Activated CD8-positive, alpha-beta memory T cell treated with anti-CD3 and anti-CD28 coated beads for 48 hours (primary cell): ENCODE results near the gene C10orf90.
"Not testable (repeated sequence)": the region's sequence is repeated elsewhere in the genome, so short reads cannot be mapped to it uniquely, and the experiment has no call there.

ENCODE experiments used
- DNase-seq, 3 experiments: peaks; one replicate each; pipeline ENCODE4 v3.0.0-alpha.2; 2020; ENCODE audit warnings: low read depth in 2 of 3, low spot score in 2 of 3

C10orf90 gene

GRCh38 chr10:126394948-126395347, 275.5 kb downstream of the C10orf90 start:
- no peak for DNase-seq

- no peak for DNase-seq
Observed at GRCh38 chr10:126393076-126393475, 277.4 kb downstream of the C10orf90 start.

- DNase-seq: no peak
Observed at GRCh38 chr10:126392469-126392868, 278.0 kb downstream of the C10orf90 start.

- no peak for DNase-seq
Observed at GRCh38 chr10:126392068-126392467, 278.4 kb downstream of the C10orf90 start.

- no peak for DNase-seq
Observed at GRCh38 chr10:126391192-126391885, 279.2 kb downstream of the C10orf90 start.

GRCh38 chr10:126390324-126390723, 280.2 kb downstream of the C10orf90 start:
- DNase-seq: no peak

GRCh38 chr10:126387931-126388911, 282.3 kb downstream of the C10orf90 start, which contains the start of gene ADAM12:
Gene ADAM12 (minus strand): TSS chr10:126388477. CDS start chr10:126388145, 332 bp downstream.
- DNase-seq: no peak

GRCh38 chr10:126387041-126387921, 283.2 kb downstream of the C10orf90 start:
- DNase-seq: peak in 1 of 3 experiments; percentile 4

- no peak for DNase-seq
Observed at GRCh38 chr10:126384269-126384873, 286.1 kb downstream of the C10orf90 start.

- DNase-seq: no peak
Observed at GRCh38 chr10:126380352-126381076, 290.0 kb downstream of the C10orf90 start.

GRCh38 chr10:126379166-126379565, 291.3 kb downstream of the C10orf90 start:
- not testable (repeated sequence) for DNase-seq

GRCh38 chr10:126376956-126377355, 293.5 kb downstream of the C10orf90 start:
- no peak for DNase-seq

- no peak for DNase-seq
Observed at GRCh38 chr10:126375926-126376554, 294.5 kb downstream of the C10orf90 start.

- DNase-seq: no peak
Observed at GRCh38 chr10:126375299-126375698, 295.2 kb downstream of the C10orf90 start.
